ENCODE measurements around the gene LY6G5B. TPM values are rescaled to one million over a fixed set of nuclear protein-coding genes. Genes with fewer than 3 reads are reported as not detected.

The LY6G5B gene
- total and polyA plus RNA-seq, 2 of the 4 experiments (the other 2 are of a cell fraction): 2.2 to 13.6 TPM

DNA sequence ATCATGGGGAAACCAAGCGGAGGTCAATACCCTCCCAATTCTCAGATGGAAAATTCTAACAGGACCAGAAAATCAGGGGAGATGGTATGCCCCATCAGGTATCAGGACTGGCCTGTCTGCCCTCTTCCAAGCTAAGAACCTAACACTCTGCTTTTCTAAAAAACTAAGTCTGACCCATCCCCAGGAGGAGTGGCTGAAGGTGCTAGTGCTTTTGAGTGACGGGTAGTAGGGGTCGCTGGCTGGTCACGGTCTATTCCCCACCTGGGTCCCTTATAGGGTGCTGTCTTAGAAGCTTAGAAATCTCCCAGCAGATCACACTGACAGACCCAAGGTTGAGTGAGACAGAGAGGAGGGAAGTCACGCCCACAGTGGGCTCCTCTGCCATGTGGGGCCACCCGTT lies 23.8 kb downstream of the LY6G5B start:
- peaks cover 63% of the 10 kb centered on the region for H3K36me3 ChIP-seq (ENCODE audit: control insufficient read depth, insufficient read depth, low read length)
- CTCF ChIA-PET: no interaction called here

More for the DNA sequence above, 23.8 kb downstream of the LY6G5B start:
- Histone ChIP-seq H3K23ac (ENCODE audit: low read depth, low read length) (no peak overlapping the region), H3K27me3 (ENCODE audit: control insufficient read depth, insufficient read depth, low read length) (no peaks in the 10 kb centered on the region), H3K4ac (ENCODE audit: low read depth, low read length) (no peak overlapping the region), H4K8ac (ENCODE audit: low read depth in 2 of 2, low read length in 2 of 2) (no peak overlapping the region), H3K4me3 (ENCODE audit: insufficient read depth, low read depth, low read length) (no peak overlapping the region), H3K9me1 (ENCODE audit: insufficient read depth, low read length) (no peaks in the 10 kb centered on the region), H4K91ac (ENCODE audit: insufficient read depth, low read depth, low read length) (no peak overlapping the region), H3K9me3 (ENCODE audit: control insufficient read depth, insufficient read depth, low read length) (no peaks in the 10 kb centered on the region), H4K5ac (ENCODE audit: low read depth, low read length) (no peak overlapping the region), H3K79me1 (ENCODE audit: low read depth in 1 of 2, low read length in 2 of 2) (peaks cover 4 to 19% of the 10 kb centered on the region in 2 experiments; a peak in 3 of 4 replicates), H4K20me1 (ENCODE audit: insufficient read depth, low read length) (0 out of 2 replicates have a peak, but pooled peaks cover 4% of the 10 kb centered on the region), H2AK9ac (replicated peaks; ENCODE audit: low read depth, low read length, poor library complexity) (no peak overlapping the region), H2AK5ac (ENCODE audit: low read depth, low read length) (no peak overlapping the region), H3K14ac (replicated peaks; ENCODE audit: low read depth, low read length) (no peak overlapping the region), H3K18ac (ENCODE audit: low read depth, low read length) (no peak overlapping the region), H3K4me2 (ENCODE audit: low read depth, low read length) (no peak overlapping the region), H3K56ac (ENCODE audit: extremely low read depth, insufficient read depth, low read length) (no peak overlapping the region), H3K27ac (ENCODE audit: insufficient read depth, low read length) (no peak overlapping the region), H2AFZ (replicated peaks; ENCODE audit: low read length, poor library complexity) (no peak overlapping the region), H3K4me1 (ENCODE audit: control insufficient read depth, insufficient read depth, low read length) (no peaks in the 10 kb centered on the region), H2BK15ac (ENCODE audit: low read depth, low read length) (no peak overlapping the region), H2BK5ac (ENCODE audit: low read depth, low read length, poor library complexity, severe bottlenecking) (no peak overlapping the region), H2BK120ac (ENCODE audit: low read depth, low read length) (no peak overlapping the region), H3K9ac (ENCODE audit: low read depth, low read length) (no peak overlapping the region), H2BK20ac (ENCODE audit: low read depth, low read length) (no peak overlapping the region)
- intact Hi-C loops (cut with micrococcal nuclease): no loop called here
- POLR2A ChIA-PET (ENCODE audit: unreplicated experiment): no interaction called here
- TF ChIP-seq RAD21 (IDR thresholded peaks at IDR 0.05; ENCODE audit: low read length) (no peak), NFE2L2 (IDR thresholded peaks at IDR 0.05; ENCODE audit: low read depth, low read length) (no peak), SMC3 (IDR thresholded peaks at IDR 0.05; ENCODE audit: low read depth, low read length) (no peak), RCOR1 (IDR thresholded peaks at IDR 0.05; ENCODE audit: insufficient replicate concordance, low read length) (no peak), POLR2A (IDR thresholded peaks at IDR 0.05; ENCODE audit: low read depth, low read length) (no peak), CHD1 (IDR thresholded peaks at IDR 0.05; ENCODE audit: low read depth, low read length) (no peak), CTCF (conservative IDR thresholded peaks at IDR 0.05; ENCODE audit: low read depth, low read length) (no peak)
- in situ Hi-C loops (cut with MboI; ENCODE audit: low sequenced_read_pairs): no loop called here
- ATAC-seq (ENCODE audit: low read depth) (no peak), DNase-seq (no peak)
- 83% methylated on average over 1 of the region's 6 CpGs; no CpG with 5 or more reads in 1 of the 2 experiments for WGBS, 2 experiments (ENCODE audit: extremely low coverage in 2 of 2, insufficient read length in 1 of 2)
- no TSS peak for BruUV-seq (replicated peaks)
- dilution Hi-C loops (cut with HindIII; ENCODE audit: low sequenced_read_pairs, unreplicated experiment): no loop called here

All from IMR-90 (cell line).